NCI-H446 (cell line): ENCODE data around the gene ERBB3.

Experiments used
- DNase-seq, 2 experiments: peaks; one replicate each; lab custom pipeline; 2025; lab: John Stamatoyannopoulos, UW

The ERBB3 gene

DNA sequence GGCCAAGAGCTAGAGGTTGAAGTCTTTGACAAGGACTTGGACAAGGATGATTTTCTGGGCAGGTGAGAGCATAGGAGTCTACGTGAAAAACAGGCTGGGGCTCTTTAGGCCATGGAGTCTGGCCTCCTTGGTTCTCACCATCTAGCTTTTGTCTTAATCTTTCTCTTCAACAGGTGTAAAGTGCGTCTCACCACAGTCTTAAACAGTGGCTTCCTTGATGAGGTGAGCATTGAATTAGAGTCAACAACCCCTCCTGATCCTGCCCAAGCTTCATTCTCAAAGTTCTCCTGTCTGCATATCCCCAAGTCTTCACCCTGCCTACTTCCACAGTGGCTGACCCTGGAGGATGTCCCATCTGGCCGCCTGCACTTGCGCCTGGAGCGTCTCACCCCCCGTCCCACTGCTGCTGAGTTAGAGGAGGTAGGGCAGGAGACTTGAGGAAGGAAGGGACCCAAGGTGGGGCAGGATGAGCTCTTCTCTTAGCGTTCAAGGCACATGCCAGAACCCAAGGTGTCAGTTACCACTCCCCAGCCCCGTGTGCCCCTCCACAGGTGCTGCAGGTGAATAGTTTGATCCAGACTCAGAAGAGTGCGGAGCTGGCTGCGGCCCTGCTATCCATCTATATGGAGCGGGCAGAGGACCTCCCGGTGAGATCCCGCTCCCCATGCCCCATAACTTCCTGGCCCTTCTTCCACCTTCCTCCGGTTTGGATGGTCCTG lies 58.0 kb downstream of the ERBB3 start:
- DNase-seq = no peak

GRCh38 chr12:56141946-56142784 lies 62.2 kb downstream of the ERBB3 start:
- DNase-seq = no peak

- DNase-seq = no peak
These were observed 63.3 kb downstream of the ERBB3 start for GRCh38 chr12:56143217-56143616.

GRCh38 chr12:56143870-56144269 lies 63.9 kb downstream of the ERBB3 start:
- no peak for DNase-seq

- no peak for DNase-seq
These were observed 65.3 kb downstream of the ERBB3 start for GRCh38 chr12:56145217-56145616.

- DNase-seq = no peak
These were observed 66.8 kb downstream of the ERBB3 start for GRCh38 chr12:56146492-56147460.

GRCh38 chr12:56150563-56150962 lies 70.6 kb downstream of the ERBB3 start:
- no peak for DNase-seq

- no peak for DNase-seq
These were observed 71.7 kb downstream of the ERBB3 start for GRCh38 chr12:56151672-56152131.

- peak; percentile 57 to 89 for DNase-seq
These were observed 72.3 kb downstream of the ERBB3 start, which contains the start of gene MYL6B for GRCh38 chr12:56152132-56152755. MYL6B (plus strand) TSS chr12:56152587; CDS start chr12:56153919, 1,332 bp downstream.
